Mesendoderm (in vitro differentiated cells): ENCODE measurements around the gene BICRA.

ENCODE experiments used
- DNase-seq: peaks from one replicate; pipeline ENCODE4 v3.0.0; 2013
- H2AK5ac ChIP-seq: 2 replicates; pipeline ENCODE4 v1.6.1; 2013; ENCODE audit warnings: low read length, inconsistent platforms
- H2BK120ac ChIP-seq: 2 replicates; pipeline ENCODE4 v1.6.1; 2013; ENCODE audit warnings: low read depth, mild to moderate bottlenecking, low read length, moderate library complexity, mixed read lengths
- H2BK15ac ChIP-seq: replicated peaks from 2 replicates; pipeline ENCODE4 v1.6.1; 2013; ENCODE audit warnings: low read depth, mild to moderate bottlenecking, moderate library complexity
- H2BK5ac ChIP-seq: 2 replicates; pipeline ENCODE4 v1.6.1; 2013; ENCODE audit warnings: low read length, inconsistent platforms
- H3K18ac ChIP-seq: 2 replicates; pipeline ENCODE4 v1.6.1; 2013; ENCODE audit warnings: mild to moderate bottlenecking, low read length, mixed read lengths
- H3K23ac ChIP-seq: one replicate; pipeline ENCODE4 v1.6.1; 2013; ENCODE audit warnings: low read length
- H3K27ac ChIP-seq: 2 replicates; pipeline ENCODE4 v1.5.1; 2013; ENCODE audit warnings: low read depth, mild to moderate bottlenecking, inconsistent platforms, low read length, moderate library complexity
- H3K27me3 ChIP-seq: 2 replicates; pipeline ENCODE4 v1.6.1; 2013; ENCODE audit warnings: low read length, control low read depth, mild to moderate bottlenecking, inconsistent platforms; ENCODE audit not compliant: insufficient read depth, poor library complexity
- H3K36me3 ChIP-seq: 2 replicates; pipeline ENCODE4 v1.6.1; 2013; ENCODE audit warnings: low read length, inconsistent platforms; ENCODE audit not compliant: control insufficient read depth, insufficient read depth
- H3K4ac ChIP-seq: one replicate; pipeline ENCODE4 v1.6.1; 2013; ENCODE audit warnings: low read depth, mild to moderate bottlenecking, low read length, moderate library complexity
- H3K4me1 ChIP-seq: 2 replicates; pipeline ENCODE4 v1.6.1; 2013; ENCODE audit warnings: low read depth, low read length, inconsistent platforms; ENCODE audit not compliant: control insufficient read depth
- H3K4me2 ChIP-seq: 2 replicates; pipeline ENCODE4 v1.6.1; 2013; ENCODE audit warnings: low read length
- H3K4me3 ChIP-seq: 2 replicates; pipeline ENCODE4 v1.5.1; 2013; ENCODE audit warnings: mild to moderate bottlenecking, low read length
- H3K56ac ChIP-seq: one replicate; pipeline ENCODE4 v1.6.1; 2013; ENCODE audit warnings: low read length
- H3K79me1 ChIP-seq: 2 replicates; pipeline ENCODE4 v1.6.1; 2013; ENCODE audit warnings: low read length, inconsistent platforms
- H3K79me2 ChIP-seq: 2 replicates; pipeline ENCODE4 v1.6.1; 2013; ENCODE audit warnings: mild to moderate bottlenecking, low read length; ENCODE audit not compliant: control insufficient read depth, insufficient read depth
- H3K9ac ChIP-seq: 2 replicates; pipeline ENCODE4 v1.6.1; 2013; ENCODE audit warnings: low read length, inconsistent platforms
- H4K5ac ChIP-seq: one replicate; pipeline ENCODE4 v1.6.1; 2013; ENCODE audit warnings: low read length
- H4K8ac ChIP-seq: one replicate; pipeline ENCODE4 v1.6.1; 2013; ENCODE audit warnings: low read depth, mild to moderate bottlenecking, control low read depth, low read length, moderate library complexity
- WGBS: extraction: QIAGEN DNeasy Blood & Tissue Kit; methylation state at CpG from one replicate; pipeline ENCODE4 v1.1.7; 2013; ENCODE audit warnings: low lambda C conversion rate, missing lambda C conversion rate; ENCODE audit not compliant: insufficient coverage; ENCODE audit errors: extremely low coverage; 5-methylcytosine and 5-hydroxymethylcytosine counted together

BICRA gene

DNA sequence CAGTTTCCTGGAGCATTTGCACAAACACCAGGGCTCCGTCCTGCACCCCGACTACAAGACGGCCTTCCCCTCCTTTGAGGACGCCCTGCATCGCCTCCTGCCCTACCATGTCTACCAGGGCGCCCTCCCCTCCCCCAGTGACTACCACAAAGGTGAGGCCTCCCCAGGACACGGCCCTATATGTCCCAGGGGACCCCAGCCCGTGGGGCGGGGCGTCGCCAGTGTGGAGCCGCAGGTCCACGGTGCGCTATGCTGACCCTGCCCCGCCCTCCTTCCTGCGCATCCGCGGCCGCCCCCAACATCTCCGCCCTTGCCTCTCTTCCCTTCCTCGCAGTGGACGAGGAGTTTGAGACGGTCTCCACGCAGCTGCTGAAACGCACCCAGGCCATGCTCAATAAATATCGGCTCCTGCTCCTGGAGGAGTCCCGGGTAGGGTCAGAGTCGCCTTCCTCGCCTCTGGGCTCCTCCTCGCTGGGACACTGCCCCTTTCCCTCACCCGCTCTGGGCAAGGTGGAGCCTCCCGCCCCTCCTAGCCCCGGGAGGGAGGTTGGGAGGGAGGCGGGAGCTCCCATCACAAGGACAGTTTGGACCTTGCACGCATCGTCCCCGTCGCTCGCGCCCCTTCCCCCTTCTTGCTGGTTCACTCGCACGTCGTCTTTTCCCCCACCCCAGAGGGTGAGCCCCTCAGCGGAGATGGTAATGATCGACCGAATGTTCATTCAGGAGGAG lies 89.9 kb downstream of the BICRA start:
- no peak overlapping the region for H2BK120ac ChIP-seq

DNA sequence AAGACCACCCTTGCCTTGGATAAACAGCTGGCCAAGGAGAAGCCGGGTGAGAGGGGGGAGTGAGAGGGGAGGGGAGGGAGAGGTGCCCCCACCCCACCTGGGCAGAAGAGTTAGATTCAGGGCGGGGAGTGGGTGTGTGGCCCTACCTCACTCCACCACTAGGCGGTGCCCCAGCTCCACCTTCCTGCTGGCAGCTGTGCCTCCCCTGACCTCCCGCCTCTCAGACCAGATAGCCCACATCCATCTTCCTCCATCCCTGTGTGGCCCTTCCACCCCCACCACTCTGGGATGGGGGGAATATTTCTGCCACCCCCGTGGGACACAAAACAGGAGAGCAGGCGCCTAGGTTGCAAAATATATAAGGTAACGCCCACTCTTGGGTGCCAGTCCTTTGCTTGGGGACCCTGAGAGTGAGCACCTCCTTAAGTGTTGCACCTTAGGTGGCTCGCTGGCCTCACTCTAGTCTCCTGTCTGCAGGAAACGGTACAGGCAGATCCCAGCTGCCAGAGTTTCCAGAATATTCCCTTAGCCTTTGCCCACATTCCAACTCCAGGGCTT lies 90.5 kb downstream of the BICRA start:
- Histone ChIP-seq H3K56ac (no peak overlapping the region), H3K27me3 (no peaks in the 10 kb centered on the region), H3K9ac (no peak overlapping the region), H3K79me2 (no peaks in the 10 kb centered on the region), H3K36me3 (peaks cover 7% of the 10 kb centered on the region), H4K8ac (no peak overlapping the region), H3K18ac (no peak overlapping the region), H3K4me2 (no peak overlapping the region), H2BK120ac (no peak overlapping the region), H3K4me1 (no peaks in the 10 kb centered on the region), H4K5ac (no peak overlapping the region), H2AK5ac (no peak overlapping the region), H3K4ac (no peak overlapping the region), H3K27ac (no peak overlapping the region), H3K4me3 (no peak overlapping the region), H3K79me1 (no peaks in the 10 kb centered on the region), H3K23ac (no peak overlapping the region), H2BK5ac (no peak overlapping the region), H2BK15ac (no peak overlapping the region)
- no CpG with 5 or more reads among the region's 9 CpGs for WGBS
- peak; percentile 72 for DNase-seq

More for the DNA sequence above, 89.9 kb downstream of the BICRA start:
- Histone ChIP-seq H3K79me1 (no peaks in the 10 kb centered on the region), H2BK15ac (no peak overlapping the region), H3K79me2 (no peaks in the 10 kb centered on the region), H3K23ac (no peak overlapping the region), H3K36me3 (peaks cover 7% of the 10 kb centered on the region), H4K8ac (no peak overlapping the region), H3K56ac (no peak overlapping the region), H2BK5ac (no peak overlapping the region), H2AK5ac (no peak overlapping the region), H3K18ac (no peak overlapping the region), H3K4ac (no peak overlapping the region), H3K4me2 (no peak overlapping the region), H3K4me1 (no peaks in the 10 kb centered on the region), H3K27me3 (no peaks in the 10 kb centered on the region), H4K5ac (no peak overlapping the region), H3K4me3 (no peak overlapping the region), H3K9ac (no peak overlapping the region), H3K27ac (no peak overlapping the region)
- no CpG with 5 or more reads among the region's 46 CpGs for whole genome bisulfite sequencing
- no peak for DNase-seq

DNA sequence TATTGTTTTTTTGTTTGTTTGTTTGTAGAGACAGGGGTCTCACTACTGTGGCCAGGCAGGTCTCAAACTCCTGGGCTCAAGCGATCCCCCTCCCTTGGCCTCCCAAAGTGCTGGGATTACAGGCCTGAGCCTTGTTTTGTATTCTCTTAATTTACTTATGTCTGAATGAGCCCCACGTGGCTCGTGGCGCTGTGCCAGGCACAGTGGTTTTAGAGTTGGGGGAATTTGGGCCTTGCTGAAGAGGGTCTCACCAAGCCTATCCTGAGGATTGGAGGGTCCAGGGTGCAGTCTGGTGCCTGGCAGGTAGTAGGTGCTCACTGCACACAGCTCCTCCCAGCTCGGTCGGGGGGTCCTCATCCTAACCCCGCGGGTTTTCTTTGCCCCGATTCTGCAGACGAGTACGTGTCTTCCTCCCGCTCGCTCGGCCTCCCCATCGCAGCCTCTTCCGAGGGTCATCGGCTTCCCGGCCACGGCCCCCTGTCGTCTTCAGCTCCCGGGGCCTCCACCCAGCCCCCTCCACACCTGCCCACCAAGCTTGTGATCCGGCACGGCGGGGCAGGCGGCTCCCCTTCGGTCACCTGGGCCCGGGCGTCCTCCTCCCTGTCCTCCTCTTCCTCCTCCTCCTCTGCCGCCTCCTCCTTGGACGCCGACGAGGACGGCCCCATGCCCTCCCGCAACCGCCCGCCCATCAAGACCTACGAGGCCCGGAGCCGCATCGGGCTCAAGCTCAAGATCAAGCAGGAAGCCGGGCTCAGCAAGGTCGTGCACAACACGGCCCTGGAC lies 92.2 kb downstream of the BICRA start:
- Histone ChIP-seq H2BK15ac (no peak overlapping the region), H4K8ac (no peak overlapping the region), H4K5ac (no peak overlapping the region), H3K36me3 (peaks cover 5% of the 10 kb centered on the region), H3K79me2 (no peaks in the 10 kb centered on the region), H3K27me3 (no peaks in the 10 kb centered on the region), H3K27ac (no peak overlapping the region), H2BK120ac (no peak overlapping the region), H3K4ac (no peak overlapping the region), H3K79me1 (no peaks in the 10 kb centered on the region), H3K4me1 (no peaks in the 10 kb centered on the region), H3K4me3 (no peak overlapping the region), H2BK5ac (no peak overlapping the region), H2AK5ac (no peak overlapping the region), H3K9ac (no peak overlapping the region), H3K56ac (no peak overlapping the region), H3K23ac (no peak overlapping the region), H3K18ac (no peak overlapping the region), H3K4me2 (no peak overlapping the region)
- no peak for DNase-seq
- WGBS: no CpG with 5 or more reads among the region's 43 CpGs

DNA sequence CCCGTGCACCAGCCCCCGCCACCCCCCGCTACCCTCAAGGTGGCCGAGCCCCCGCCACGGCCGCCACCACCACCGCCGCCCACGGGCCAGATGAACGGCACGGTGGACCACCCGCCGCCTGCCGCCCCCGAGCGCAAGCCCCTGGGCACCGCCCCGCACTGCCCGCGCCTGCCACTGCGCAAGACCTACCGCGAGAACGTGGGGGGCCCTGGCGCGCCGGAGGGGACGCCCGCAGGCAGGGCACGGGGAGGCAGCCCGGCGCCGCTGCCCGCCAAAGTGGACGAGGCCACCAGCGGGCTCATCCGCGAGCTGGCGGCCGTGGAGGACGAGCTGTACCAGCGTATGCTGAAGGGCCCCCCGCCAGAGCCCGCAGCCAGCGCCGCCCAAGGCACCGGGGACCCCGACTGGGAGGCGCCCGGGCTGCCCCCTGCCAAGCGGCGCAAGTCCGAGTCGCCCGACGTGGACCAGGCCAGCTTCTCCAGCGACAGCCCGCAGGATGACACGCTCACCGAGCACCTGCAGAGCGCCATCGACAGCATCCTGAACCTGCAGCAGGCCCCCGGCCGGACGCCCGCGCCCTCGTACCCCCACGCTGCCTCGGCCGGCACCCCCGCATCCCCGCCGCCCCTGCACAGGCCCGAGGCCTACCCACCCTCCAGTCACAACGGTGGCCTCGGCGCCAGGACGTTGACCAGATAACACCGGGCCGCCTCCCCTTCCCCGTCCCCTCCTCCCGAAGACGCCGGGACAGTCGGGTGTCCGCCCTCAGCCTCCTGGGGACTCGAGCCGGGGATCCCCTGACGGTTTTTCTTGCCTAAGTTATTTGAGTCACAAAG lies 93.0 kb downstream of the BICRA start:
- Histone ChIP-seq H3K23ac (no peak overlapping the region), H2BK120ac (no peak overlapping the region), H4K8ac (no peak overlapping the region), H3K36me3 (peaks cover 5% of the 10 kb centered on the region), H3K4me3 (no peak overlapping the region), H4K5ac (no peak overlapping the region), H3K4ac (no peak overlapping the region), H3K4me2 (no peak overlapping the region), H2BK15ac (no peak overlapping the region), H3K56ac (no peak overlapping the region), H2AK5ac (no peak overlapping the region), H3K79me2 (no peaks in the 10 kb centered on the region), H3K27me3 (no peaks in the 10 kb centered on the region), H3K79me1 (no peaks in the 10 kb centered on the region), H3K18ac (no peak overlapping the region), H2BK5ac (no peak overlapping the region), H3K27ac (no peak overlapping the region), H3K9ac (no peak overlapping the region), H3K4me1 (no peaks in the 10 kb centered on the region)
- DNase-seq: no peak
- no CpG with 5 or more reads among the region's 91 CpGs for WGBS

DNA sequence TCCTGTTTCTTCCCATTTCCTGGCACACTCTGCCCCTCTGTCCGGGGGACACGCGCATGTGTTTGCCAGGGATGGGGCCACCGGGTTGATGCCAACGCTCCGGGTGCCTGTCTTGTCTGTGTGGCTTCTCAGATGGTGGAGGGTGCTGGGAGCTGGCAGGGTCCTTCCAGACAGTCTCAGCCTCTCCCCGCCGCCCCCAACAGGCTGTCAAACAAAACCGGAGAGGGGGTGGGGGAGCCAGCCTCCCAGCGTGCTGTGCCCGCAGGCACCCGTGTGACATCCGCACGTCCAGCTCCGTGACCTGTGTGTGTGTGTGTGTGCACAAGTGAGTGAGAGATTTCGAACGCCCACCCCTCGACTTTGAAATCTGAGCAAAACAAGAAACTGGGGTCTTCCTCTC lies 93.7 kb downstream of the BICRA start:
- Histone ChIP-seq H3K9ac (no peak overlapping the region), H3K4ac (no peak overlapping the region), H3K56ac (no peak overlapping the region), H4K8ac (no peak overlapping the region), H4K5ac (no peak overlapping the region), H3K4me2 (no peak overlapping the region), H3K4me1 (no peaks in the 10 kb centered on the region), H3K79me1 (no peaks in the 10 kb centered on the region), H2BK5ac (no peak overlapping the region), H3K36me3 (peaks cover 5% of the 10 kb centered on the region), H3K27ac (no peak overlapping the region), H2BK15ac (no peak overlapping the region), H3K27me3 (no peaks in the 10 kb centered on the region), H3K4me3 (no peak overlapping the region), H2AK5ac (no peak overlapping the region), H3K23ac (no peak overlapping the region), H3K79me2 (no peaks in the 10 kb centered on the region), H2BK120ac (no peak overlapping the region), H3K18ac (no peak overlapping the region)
- DNase-seq: no peak
- no CpG with 5 or more reads among the region's 18 CpGs for WGBS
